ENCODE data around the gene SRSF4. TPM values are rescaled to one million over a fixed set of nuclear protein-coding genes. Genes with fewer than 3 reads are reported as not detected.

Gene SRSF4
- total and polyA plus RNA-seq, 9 of the 15 experiments (the other 6 are each of a cell fraction or from before 2014, with no cell fraction given), result 15.9 to 132 (median 82.0) TPM

- H3K27ac ChIP-seq (ENCODE audit: extremely low read depth, low read depth, low read length), result peak overlapping the region; percentile 100
- CTCF ChIA-PET (ENCODE audit: low intra/inter-chr PET ratio), result interaction anchor here (1.5 to 1.7 kb wide), 2 partner anchors 17 to 299 kb away, joined by 4 to 5 read pairs; no protein-coding TSS in a partner anchor
- peak overlapping the region; percentile 95 for H3K4me3 ChIP-seq
- peak overlapping the region; percentile 97 to 100 for H3K9ac ChIP-seq (ENCODE audit: insufficient read depth in 1 of 2, low read depth in 2 of 2, low read length in 2 of 2)
- peaks cover 50% of the 10 kb centered on the region for H3K36me3 ChIP-seq (ENCODE audit: control insufficient read depth, insufficient read depth, low read length)
- peak; percentile 3 for ATAC-seq
- peaks cover 59% of the 10 kb centered on the region for H3K79me2 ChIP-seq (ENCODE audit: control insufficient read depth, insufficient read depth, low read length)
- peaks cover 33% of the 10 kb centered on the region; the same call in 1 of the 2 replicates for H4K20me1 ChIP-seq (replicated peaks; ENCODE audit: control insufficient read depth, insufficient read depth, low read length)
- peak overlapping the region; percentile 97 for H3K4me2 ChIP-seq (ENCODE audit: insufficient read depth, low read length)
- H3K9me1 ChIP-seq (ENCODE audit: control insufficient read depth, insufficient read depth, low read length), result peaks cover 4% of the 10 kb centered on the region
- in situ Hi-C loops (cut with MboI) (loop anchor here (10.0 kb wide), 1 partner anchor 396 kb away; no protein-coding TSS in a partner anchor), intact Hi-C loops (cut with micrococcal nuclease) (loop anchor here (1.0 to 10.0 kb wide), 2 partner anchors 22 to 536 kb away; partner anchors contain the start of genes RNU11 and TAF12)
- BruUV-seq (replicated peaks), result no TSS peak
- no peaks in the 10 kb centered on the region for H3K27me3 ChIP-seq (ENCODE audit: control insufficient read depth in 2 of 2, insufficient read depth in 2 of 2, low read length in 2 of 2)
- POLR2A ChIA-PET, result interaction anchor here (0.6 to 7.6 kb wide), 21 partner anchors 9 to 1093 kb away, joined by 3 to 129 read pairs (median 3); partner anchors contain the start of gene EYA3
- no peaks in the 10 kb centered on the region for H3K9me3 ChIP-seq (replicated peaks; ENCODE audit: control insufficient read depth, insufficient read depth, low read depth, low read length)
- H2AFZ ChIP-seq (ENCODE audit: low read depth, low read length), result peak overlapping the region; percentile 88; the same call in 1 of the 2 replicates
- under 1% methylated on average over 32 of the region's 32 CpGs for WGBS (ENCODE audit: insufficient coverage, low coverage, missing lambda C conversion rate)
- peaks cover 20 to 32% of the 10 kb centered on the region in 2 experiments for H3K4me1 ChIP-seq (replicated peaks in 1 of 2; ENCODE audit: control insufficient read depth in 2 of 2, insufficient read depth in 2 of 2, low read length in 2 of 2)
- no peak for FAIRE-seq
- DNase-seq (ENCODE audit: extremely low read depth in 1 of 4, low spot score in 3 of 4), result peak in 1 of 4 experiments; percentile 55
- TF ChIP-seq TCF15 (CRISPR knock-in tag; IDR thresholded peaks at IDR 0.05) (no peak), PTRF (tag; IDR thresholded peaks at IDR 0.05) (no peak), KLF10 (CRISPR knock-in tag; IDR thresholded peaks at IDR 0.05) (no peak), ZNF197 (CRISPR knock-in tag; IDR thresholded peaks at IDR 0.05; ENCODE audit: low read depth) (no peak), MTF1 (CRISPR knock-in tag; IDR thresholded peaks at IDR 0.05; ENCODE audit: borderline replicate concordance) (0 out of 2 replicates have a peak, but pooled peaks have one; percentile 5), ZNF76 (CRISPR knock-in tag; IDR thresholded peaks at IDR 0.05; ENCODE audit: borderline replicate concordance) (peak; percentile 3; the same call in 1 of the 2 replicates), JUND (IDR thresholded peaks at IDR 0.05; ENCODE audit: borderline replicate concordance, low read depth, low read length) (0 out of 2 replicates have a peak, but pooled peaks have one; percentile 6), JUND (tag; IDR thresholded peaks at IDR 0.05; ENCODE audit: borderline replicate concordance, low read depth, low read length) (no peak), POLR2A (conservative IDR thresholded peaks at IDR 0.05) (no peak), CREB5 (CRISPR knock-in tag; IDR thresholded peaks at IDR 0.05) (no peak), ARID3A (IDR thresholded peaks at IDR 0.05; ENCODE audit: borderline replicate concordance, low read depth, low read length) (no peak), ZNF431 (CRISPR knock-in tag; IDR thresholded peaks at IDR 0.05) (0 out of 2 replicates have a peak, but pooled peaks have one; percentile 18), KAT8 (IDR thresholded peaks at IDR 0.05; ENCODE audit: low read depth) (no peak), E2F6 (IDR thresholded peaks at IDR 0.05; ENCODE audit: borderline replicate concordance in 1 of 2, extremely low read depth in 1 of 2, insufficient read depth in 1 of 2, insufficient read length in 1 of 2, low read depth in 1 of 2, low read length in 1 of 2, poor library complexity in 1 of 2, severe bottlenecking in 1 of 2) (peak in 1 of 2 experiments; percentile 70), SMARCC2 (IDR thresholded peaks at IDR 0.05; ENCODE audit: low read depth) (peak; percentile 53; the same call in 1 of the 2 replicates)
Measured at GRCh38 chr1:29180497-29181412, 945 bp downstream of the SRSF4 start.

Measured in K562 (cell line).